Epithelial cell of esophagus (primary cell): Measurements from ENCODE around the gene CTXN3.
A peak's percentile ranks its signal among the peaks of the same experiment; 100 is the strongest.

ENCODE experiments used
- DNase-seq: peaks from one replicate; pipeline ENCODE4 v3.0.0; 2010; ENCODE audit warnings: low read depth
- H3K4me3 ChIP-seq: 2 replicates; pipeline ENCODE4 v1.5.1; 2011; ENCODE audit warnings: mild to moderate bottlenecking, low read length, control low read depth
- TF ChIP-seq, protein P1 (sequence below): IDR thresholded peaks from 2 replicates; pipeline ENCODE4 v1.5.1; 2011; ENCODE audit warnings: low read depth, mild to moderate bottlenecking, low read length, control low read depth, inconsistent platforms; ENCODE audit not compliant: insufficient read depth; ENCODE audit errors: missing control alignments

CTXN3 gene

DNA sequence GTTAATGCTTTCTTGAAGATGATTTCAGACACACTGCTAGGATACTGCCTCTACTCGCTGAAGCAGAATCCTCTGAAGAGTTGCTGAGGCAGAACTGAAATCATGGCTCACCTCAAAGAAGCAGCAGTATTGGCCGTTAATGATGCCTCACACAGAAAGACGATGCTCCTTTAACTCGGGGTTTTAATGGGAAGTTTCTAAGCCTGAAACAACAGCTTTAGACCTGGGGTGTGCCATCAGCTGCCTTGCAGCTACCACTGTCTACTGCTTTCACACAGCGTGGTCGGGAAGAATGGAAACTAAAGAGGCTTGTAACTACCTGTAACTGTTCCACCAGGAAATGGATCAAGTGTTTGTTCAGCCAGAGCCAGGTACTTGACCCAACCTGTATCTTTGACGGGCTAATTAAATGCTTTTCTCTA is at the start of gene CTXN3:
Gene CTXN3 (plus strand): TSS at position 65 of the 422 bp plus-strand sequence. CDS start 8,440 bp downstream, outside the sequence.
- DNase-seq, result peak; percentile 60
- TF ChIP-seq, protein P1, sequence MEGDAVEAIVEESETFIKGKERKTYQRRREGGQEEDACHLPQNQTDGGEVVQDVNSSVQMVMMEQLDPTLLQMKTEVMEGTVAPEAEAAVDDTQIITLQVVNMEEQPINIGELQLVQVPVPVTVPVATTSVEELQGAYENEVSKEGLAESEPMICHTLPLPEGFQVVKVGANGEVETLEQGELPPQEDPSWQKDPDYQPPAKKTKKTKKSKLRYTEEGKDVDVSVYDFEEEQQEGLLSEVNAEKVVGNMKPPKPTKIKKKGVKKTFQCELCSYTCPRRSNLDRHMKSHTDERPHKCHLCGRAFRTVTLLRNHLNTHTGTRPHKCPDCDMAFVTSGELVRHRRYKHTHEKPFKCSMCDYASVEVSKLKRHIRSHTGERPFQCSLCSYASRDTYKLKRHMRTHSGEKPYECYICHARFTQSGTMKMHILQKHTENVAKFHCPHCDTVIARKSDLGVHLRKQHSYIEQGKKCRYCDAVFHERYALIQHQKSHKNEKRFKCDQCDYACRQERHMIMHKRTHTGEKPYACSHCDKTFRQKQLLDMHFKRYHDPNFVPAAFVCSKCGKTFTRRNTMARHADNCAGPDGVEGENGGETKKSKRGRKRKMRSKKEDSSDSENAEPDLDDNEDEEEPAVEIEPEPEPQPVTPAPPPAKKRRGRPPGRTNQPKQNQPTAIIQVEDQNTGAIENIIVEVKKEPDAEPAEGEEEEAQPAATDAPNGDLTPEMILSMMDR, result no peak
- no peak within 1 kb of the TSS for H3K4me3 ChIP-seq

DNA sequence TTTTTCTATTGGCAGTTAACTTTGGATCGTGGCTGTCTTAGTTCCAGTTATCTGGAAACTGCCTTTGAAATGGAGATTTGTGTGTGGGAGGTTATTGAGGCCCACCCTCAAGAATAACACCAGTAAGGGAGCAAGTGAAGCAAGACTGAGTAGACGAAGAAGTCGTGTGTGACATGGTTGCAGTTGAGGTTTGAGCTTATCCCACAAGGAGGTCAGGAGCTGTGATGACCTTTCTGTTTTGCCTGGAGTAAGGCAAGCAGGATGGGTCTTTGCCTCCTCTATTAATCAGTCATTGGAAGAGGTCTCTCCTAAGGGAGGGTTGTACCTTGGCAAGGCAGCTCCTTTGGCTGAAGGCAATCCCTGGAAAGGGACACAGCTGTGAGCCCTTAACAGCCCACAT is 49.6 kb upstream of the CTXN3 start:
- TF ChIP-seq, protein P1, result no peak
- no peak for DNase-seq
- H3K4me3 ChIP-seq, result no peak overlapping the region

DNA sequence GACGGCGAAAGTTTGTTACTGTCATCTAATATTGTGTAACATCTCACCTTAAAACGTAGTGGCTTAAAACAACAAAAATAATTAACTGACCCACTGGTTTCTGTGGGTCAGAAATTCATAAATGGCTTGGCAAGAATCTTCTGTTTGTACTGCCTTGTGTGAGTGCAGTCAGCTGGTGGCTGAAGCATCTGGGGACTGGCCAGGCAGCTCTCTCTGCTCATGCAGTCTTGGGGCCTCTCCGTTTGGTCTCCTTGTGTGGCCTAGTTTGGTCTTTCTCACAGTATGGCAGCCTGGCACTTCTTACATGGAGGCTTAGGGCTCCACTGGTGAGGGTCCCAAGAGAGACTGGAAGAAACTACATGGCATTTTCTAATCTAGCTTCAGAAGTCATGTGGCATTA is 49.0 kb upstream of the CTXN3 start:
- TF ChIP-seq, protein P1, result no peak
- DNase-seq, result no peak

DNA sequence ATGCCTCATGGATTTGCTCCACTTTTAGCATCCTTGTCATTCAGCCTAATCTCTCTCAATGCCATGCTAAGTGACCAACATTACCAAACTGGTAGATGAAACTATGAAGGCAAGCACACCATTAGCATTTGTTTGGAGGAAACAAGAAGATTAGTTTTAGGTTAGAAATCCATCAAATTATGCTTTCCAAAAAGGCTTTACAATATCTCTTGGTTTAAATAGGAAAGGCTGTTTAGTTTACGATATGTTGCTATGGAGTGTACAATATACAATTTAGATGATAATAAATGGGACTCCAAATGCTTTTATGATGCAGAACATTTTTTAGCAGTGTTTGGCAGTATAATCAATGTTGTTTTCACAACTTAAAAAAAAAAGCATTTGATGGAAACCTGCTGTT is 47.8 kb upstream of the CTXN3 start:
- TF ChIP-seq, protein P1, result no peak
- no peak for DNase-seq
- H3K4me3 ChIP-seq, result no peak overlapping the region

More for the DNA sequence above, 49.0 kb upstream of the CTXN3 start:
- H3K4me3 ChIP-seq, result no peak overlapping the region

DNA sequence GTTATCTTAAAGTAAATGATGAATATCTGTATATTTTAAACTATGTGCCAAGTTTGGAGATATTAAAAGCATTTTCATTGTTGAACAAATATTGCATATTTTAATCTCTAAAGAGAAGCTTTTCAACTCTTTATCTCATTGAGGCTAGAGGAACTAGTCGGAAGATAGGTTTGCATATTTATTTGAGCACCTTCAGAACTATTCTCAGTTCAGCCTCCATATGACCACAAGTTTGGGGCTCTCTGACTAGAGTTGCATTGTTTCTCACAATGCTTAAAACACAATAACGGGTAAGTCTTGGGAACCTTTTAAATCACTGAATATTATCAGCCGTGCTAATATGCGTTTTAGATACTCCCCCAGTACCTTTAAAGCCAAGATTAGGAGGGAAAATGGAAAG is 47.3 kb upstream of the CTXN3 start:
- TF ChIP-seq, protein P1, result no peak
- no peak overlapping the region for H3K4me3 ChIP-seq
- no peak for DNase-seq

DNA sequence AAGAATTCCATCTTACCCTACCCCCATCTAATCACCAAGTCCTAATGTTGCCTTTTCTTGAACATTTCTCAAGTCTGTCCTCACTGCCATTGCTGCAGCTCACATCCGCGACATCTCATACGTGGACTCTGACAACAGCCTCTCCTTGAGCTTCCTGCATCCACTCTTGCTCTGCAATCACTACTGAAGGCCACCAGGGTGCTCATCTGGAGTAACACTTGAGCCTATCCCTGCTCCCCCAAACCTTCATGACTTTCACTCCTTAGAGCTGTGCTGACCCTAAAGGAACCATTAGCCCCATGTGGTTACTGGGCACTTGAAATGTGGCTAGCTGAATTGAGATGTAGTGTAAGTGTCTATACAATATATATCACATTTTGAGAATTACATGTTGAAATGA is 46.4 kb upstream of the CTXN3 start:
- DNase-seq, result no peak
- TF ChIP-seq, protein P1, result no peak
- no peak overlapping the region for H3K4me3 ChIP-seq
